HUES64 (cell line): Measurements from ENCODE around the gene ZNHIT6.

Source experiments
- H3K27ac ChIP-seq: 2 replicates; pipeline ENCODE4 v1.7.0; 2013; ENCODE audit warnings: low read depth, low read length, inconsistent platforms
- H3K27me3 ChIP-seq: 2 replicates; pipeline ENCODE4 v1.6.1; 2013; ENCODE audit warnings: mild to moderate bottlenecking, low read length; ENCODE audit not compliant: insufficient read depth
- H3K36me3 ChIP-seq: 2 replicates; pipeline ENCODE4 v1.6.1; 2013; ENCODE audit warnings: mild to moderate bottlenecking, low read length; ENCODE audit not compliant: insufficient read depth
- H3K4me1 ChIP-seq: 2 replicates; pipeline ENCODE4 v1.6.1; 2013; ENCODE audit warnings: mild to moderate bottlenecking, low read length, moderate library complexity; ENCODE audit not compliant: insufficient read depth
- H3K4me3 ChIP-seq: 2 replicates; pipeline ENCODE4 v1.5.1; 2013; ENCODE audit warnings: mild to moderate bottlenecking, low read length, moderate library complexity
- H3K9ac ChIP-seq: 2 replicates; pipeline ENCODE4 v1.6.1; 2013; ENCODE audit warnings: mild to moderate bottlenecking, low read depth, low read length
- H3K9me3 ChIP-seq: 2 replicates; pipeline ENCODE4 v1.6.1; 2013; ENCODE audit warnings: low read depth, low read length; ENCODE audit not compliant: insufficient read depth
- WGBS: fragments of 150-250, 120-280 bp; methylation state at CpG from one replicate; pipeline ENCODE4 v1.1.7; 2013; ENCODE audit warnings: missing lambda C conversion rate; 5-methylcytosine and 5-hydroxymethylcytosine counted together

The ZNHIT6 gene

GRCh38 chr1:85605484-85606413, 102.5 kb downstream of the ZNHIT6 start:
- Histone ChIP-seq H3K4me1 (peaks cover 21% of the 10 kb centered on the region), H3K36me3 (no peaks in the 10 kb centered on the region), H3K4me3 (no peak overlapping the region), H3K27ac (no peak overlapping the region), H3K9me3 (no peaks in the 10 kb centered on the region), H3K27me3 (no peaks in the 10 kb centered on the region), H3K9ac (no peak overlapping the region)
- WGBS = 94% methylated on average over 7 of the region's 8 CpGs

GRCh38 chr1:85604298-85604997, 103.8 kb downstream of the ZNHIT6 start:
- Histone ChIP-seq H3K27ac (no peak overlapping the region), H3K9me3 (no peaks in the 10 kb centered on the region), H3K36me3 (no peaks in the 10 kb centered on the region), H3K4me3 (no peak overlapping the region), H3K9ac (no peak overlapping the region), H3K27me3 (no peaks in the 10 kb centered on the region), H3K4me1 (peaks cover 21% of the 10 kb centered on the region)
- WGBS = 97% methylated on average over 3 of the region's 3 CpGs

GRCh38 chr1:85603086-85603880, 105.0 kb downstream of the ZNHIT6 start:
- Histone ChIP-seq H3K4me3 (no peak overlapping the region), H3K9me3 (no peaks in the 10 kb centered on the region), H3K4me1 (peaks cover 19% of the 10 kb centered on the region), H3K27me3 (no peaks in the 10 kb centered on the region), H3K27ac (no peak overlapping the region), H3K9ac (no peak overlapping the region), H3K36me3 (no peaks in the 10 kb centered on the region)
- 88% methylated on average over 7 of the region's 7 CpGs for WGBS

- H3K9me3 ChIP-seq = no peaks in the 10 kb centered on the region
- no peak overlapping the region for H3K9ac ChIP-seq
- no peaks in the 10 kb centered on the region; the same call in 1 of the 2 replicates for H3K27me3 ChIP-seq
- H3K36me3 ChIP-seq = no peaks in the 10 kb centered on the region
- WGBS = 86% methylated on average over 4 of the region's 4 CpGs
- no peak overlapping the region for H3K4me3 ChIP-seq
- peaks cover 19% of the 10 kb centered on the region for H3K4me1 ChIP-seq
- H3K27ac ChIP-seq = no peak overlapping the region
Measured at GRCh38 chr1:85602571-85602970, 105.7 kb downstream of the ZNHIT6 start.

- Histone ChIP-seq H3K4me1 (peaks cover 22% of the 10 kb centered on the region), H3K9me3 (no peaks in the 10 kb centered on the region), H3K4me3 (no peak overlapping the region), H3K27ac (no peak overlapping the region), H3K9ac (no peak overlapping the region), H3K27me3 (no peaks in the 10 kb centered on the region; the same call in 1 of the 2 replicates), H3K36me3 (no peaks in the 10 kb centered on the region)
- 69% methylated on average over 4 of the region's 4 CpGs for WGBS
Measured at GRCh38 chr1:85601901-85602300, 106.3 kb downstream of the ZNHIT6 start.

GRCh38 chr1:85599681-85600080, 108.6 kb downstream of the ZNHIT6 start:
- H3K9ac ChIP-seq = no peak overlapping the region
- WGBS = 87% methylated on average over 2 of the region's 2 CpGs
- no peaks in the 10 kb centered on the region for H3K9me3 ChIP-seq
- no peak overlapping the region for H3K4me3 ChIP-seq
- no peaks in the 10 kb centered on the region; the same call in 1 of the 2 replicates for H3K27me3 ChIP-seq
- H3K27ac ChIP-seq = no peak overlapping the region
- no peaks in the 10 kb centered on the region for H3K36me3 ChIP-seq
- peaks cover 18% of the 10 kb centered on the region for H3K4me1 ChIP-seq
